Measurements from ENCODE around the gene C3orf22. TPM values are rescaled to one million over a fixed set of nuclear protein-coding genes. Genes with fewer than 3 reads are reported as not detected.

C3orf22 gene
- polyA plus RNA-seq, 1 donor, result 0.10 TPM

- no peak for DNase-seq
Observed at GRCh38 chr3:126512916-126513650, 45.6 kb downstream of the C3orf22 start.

GRCh38 chr3:126512026-126512425 lies 46.7 kb downstream of the C3orf22 start:
- DNase-seq, result no peak

- no peak for DNase-seq
Observed at GRCh38 chr3:126511291-126511690, 47.4 kb downstream of the C3orf22 start.

DNA sequence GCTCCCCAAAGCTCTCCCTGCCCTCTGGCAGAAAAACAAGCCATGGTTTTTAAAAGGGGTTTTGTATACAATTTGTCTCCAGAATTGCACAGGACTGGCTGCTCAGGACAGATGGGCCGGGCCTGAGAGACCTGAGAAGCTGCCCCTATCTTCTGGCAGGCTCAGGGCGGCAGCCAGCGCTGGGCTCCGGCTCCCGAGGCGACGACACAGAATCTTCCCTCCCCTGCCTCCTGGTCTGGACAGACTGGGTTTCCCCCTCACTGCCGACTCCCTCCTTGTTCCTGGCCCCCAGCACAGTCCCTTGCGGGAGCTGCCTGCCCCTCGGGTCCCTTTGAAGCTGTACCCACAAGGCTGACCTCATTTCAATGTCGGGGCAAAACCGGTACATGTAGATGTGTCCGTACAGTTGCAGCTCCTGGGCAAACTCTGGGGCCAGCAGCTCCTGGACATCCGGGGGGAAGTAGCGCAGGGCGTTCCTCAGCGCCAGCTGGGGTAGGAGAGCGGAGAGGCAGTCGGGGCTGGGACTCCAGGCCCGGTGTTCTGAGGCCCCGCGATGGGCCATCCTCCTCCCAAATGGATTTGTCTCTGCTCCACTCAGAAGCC lies 48.3 kb downstream of the C3orf22 start:
- DNase-seq, result no peak

GRCh38 chr3:126509597-126510307 lies 49.0 kb downstream of the C3orf22 start:
- DNase-seq, result no peak

- no peak for DNase-seq
Observed at GRCh38 chr3:126508564-126508964, 50.2 kb downstream of the C3orf22 start.

DNA sequence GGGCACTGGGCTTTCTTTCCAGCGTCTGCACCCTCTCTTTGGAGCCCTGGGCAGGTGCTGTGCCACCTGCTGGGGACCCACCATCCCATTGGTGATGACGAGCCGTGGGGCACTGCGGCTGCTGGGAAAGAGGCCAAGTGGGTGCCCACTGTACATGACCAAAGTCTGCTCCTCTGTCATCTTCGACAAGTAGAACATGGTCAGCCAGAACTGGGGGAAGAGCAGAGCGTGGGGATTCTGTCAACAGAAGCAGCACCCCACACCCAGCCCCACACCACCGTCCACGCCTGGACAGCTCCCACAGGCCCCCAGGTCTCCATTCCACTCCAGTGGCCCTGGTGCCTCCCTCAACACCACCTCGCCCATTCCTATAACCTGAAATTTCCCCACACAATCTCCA lies 50.8 kb downstream of the C3orf22 start:
- DNase-seq, result no peak

DNA sequence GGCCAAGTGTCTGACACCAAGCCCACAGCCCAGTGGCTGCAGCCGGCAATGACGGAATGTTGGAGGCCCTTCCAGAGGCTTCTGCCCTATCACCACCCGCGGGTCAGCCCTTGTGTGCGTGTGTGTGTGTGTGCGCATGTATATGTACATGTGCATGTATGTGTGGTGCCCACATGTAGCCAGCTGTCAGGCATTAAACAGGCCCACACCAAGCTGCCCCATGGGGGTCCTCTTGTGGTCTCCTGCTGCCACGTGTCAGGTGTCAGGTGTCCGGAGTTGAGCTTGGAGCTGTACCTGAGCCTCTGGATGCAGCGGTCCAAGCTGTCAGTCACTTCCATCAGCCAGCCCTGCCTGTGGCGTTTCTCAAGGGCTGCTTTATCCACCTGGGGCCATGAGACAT lies 55.0 kb downstream of the C3orf22 start:
- no peak for DNase-seq

- DNase-seq, result no peak
Observed at GRCh38 chr3:126502656-126503055, 56.1 kb downstream of the C3orf22 start.

- no peak for DNase-seq
Observed at GRCh38 chr3:126501736-126502135, 57.0 kb downstream of the C3orf22 start.

GRCh38 chr3:126501054-126501453 lies 57.7 kb downstream of the C3orf22 start:
- DNase-seq, result no peak

GRCh38 chr3:126500016-126500415 lies 58.7 kb downstream of the C3orf22 start:
- DNase-seq, result no peak

Other genes with a start within 250 kb of the C3orf22 start
- 11.3 TPM for gene KLF15, start 201.5 kb downstream of the C3orf22 start, polyA plus RNA-seq (ENCODE audit: insufficient read length)
- gene CFAP100, start 164.0 kb downstream of the C3orf22 start, polyA plus RNA-seq (ENCODE audit: insufficient read length), result 1.7 TPM
- gene ZXDC, start 83.0 kb downstream of the C3orf22 start, polyA plus RNA-seq (ENCODE audit: insufficient read length), result 43.0 TPM
- gene UROC1, start 41.2 kb downstream of the C3orf22 start, polyA plus RNA-seq (ENCODE audit: insufficient read length), result 0.15 TPM
- 3.5 TPM for gene CHST13, start 34.8 kb downstream of the C3orf22 start, polyA plus RNA-seq (ENCODE audit: insufficient read length)
- gene TXNRD3, start 96.2 kb upstream of the C3orf22 start, polyA plus RNA-seq (ENCODE audit: insufficient read length), result 22.0 TPM
- gene CHCHD6, start 145.3 kb upstream of the C3orf22 start, polyA plus RNA-seq (ENCODE audit: insufficient read length), result 15.8 TPM

Measured in left kidney (tissue), 2 donors.